ENCODE data around the gene ABCC1.

DNA sequence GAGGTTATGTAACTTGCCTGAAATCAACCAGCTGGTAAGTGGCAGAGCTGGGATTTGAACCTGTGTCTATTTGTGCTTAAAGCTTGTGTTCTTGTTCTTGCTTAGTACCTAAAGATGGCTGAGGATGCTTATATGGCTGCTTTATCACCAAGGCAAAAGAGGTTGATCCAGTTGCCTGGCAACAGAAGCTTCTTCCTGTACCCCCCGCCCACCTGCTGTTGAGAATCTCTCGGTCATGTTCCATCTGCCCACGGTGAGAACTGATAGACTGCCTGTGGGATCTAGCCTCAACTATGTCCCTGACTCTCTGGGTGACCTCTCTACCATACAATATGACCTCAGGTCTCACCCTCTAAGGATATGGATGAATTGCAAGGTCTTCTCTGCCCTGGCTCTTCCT, 213.2 kb downstream of the ABCC1 start:
- TF ChIP-seq, protein P1, sequence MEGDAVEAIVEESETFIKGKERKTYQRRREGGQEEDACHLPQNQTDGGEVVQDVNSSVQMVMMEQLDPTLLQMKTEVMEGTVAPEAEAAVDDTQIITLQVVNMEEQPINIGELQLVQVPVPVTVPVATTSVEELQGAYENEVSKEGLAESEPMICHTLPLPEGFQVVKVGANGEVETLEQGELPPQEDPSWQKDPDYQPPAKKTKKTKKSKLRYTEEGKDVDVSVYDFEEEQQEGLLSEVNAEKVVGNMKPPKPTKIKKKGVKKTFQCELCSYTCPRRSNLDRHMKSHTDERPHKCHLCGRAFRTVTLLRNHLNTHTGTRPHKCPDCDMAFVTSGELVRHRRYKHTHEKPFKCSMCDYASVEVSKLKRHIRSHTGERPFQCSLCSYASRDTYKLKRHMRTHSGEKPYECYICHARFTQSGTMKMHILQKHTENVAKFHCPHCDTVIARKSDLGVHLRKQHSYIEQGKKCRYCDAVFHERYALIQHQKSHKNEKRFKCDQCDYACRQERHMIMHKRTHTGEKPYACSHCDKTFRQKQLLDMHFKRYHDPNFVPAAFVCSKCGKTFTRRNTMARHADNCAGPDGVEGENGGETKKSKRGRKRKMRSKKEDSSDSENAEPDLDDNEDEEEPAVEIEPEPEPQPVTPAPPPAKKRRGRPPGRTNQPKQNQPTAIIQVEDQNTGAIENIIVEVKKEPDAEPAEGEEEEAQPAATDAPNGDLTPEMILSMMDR (IDR thresholded peaks at IDR 0.05), result no peak
- TF ChIP-seq POLR2A (IDR thresholded peaks at IDR 0.05), result no peak
